IPS-20b (cell line): ENCODE data around the gene COQ7.
A peak's percentile ranks its signal among the peaks of the same experiment; 100 is the strongest.

Source experiments
- H3K27ac ChIP-seq: one replicate; pipeline ENCODE4 v1.5.1; 2013; ENCODE audit warnings: low read length
- H3K27me3 ChIP-seq: 2 replicates; pipeline ENCODE4 v1.6.1; 2013; ENCODE audit warnings: mild to moderate bottlenecking, low read length, inconsistent platforms; ENCODE audit not compliant: insufficient read depth
- H3K36me3 ChIP-seq: 2 replicates; pipeline ENCODE4 v1.6.1; 2013; ENCODE audit warnings: low read depth, mild to moderate bottlenecking, inconsistent platforms, low read length, moderate library complexity; ENCODE audit not compliant: insufficient read depth
- H3K4me1 ChIP-seq: 2 replicates; pipeline ENCODE4 v1.6.1; 2013; ENCODE audit warnings: mild to moderate bottlenecking, control low read depth, inconsistent platforms, low read length, moderate library complexity; ENCODE audit not compliant: insufficient read depth
- H3K4me3 ChIP-seq: 2 replicates; pipeline ENCODE4 v1.5.1; 2013; ENCODE audit warnings: mild to moderate bottlenecking, low read length, inconsistent platforms
- H3K9ac ChIP-seq: 2 replicates; pipeline ENCODE4 v1.6.1; 2013; ENCODE audit warnings: low read depth, mild to moderate bottlenecking, inconsistent platforms, low read length, moderate library complexity
- H3K9me3 ChIP-seq: 2 replicates; pipeline ENCODE4 v1.6.1; 2013; ENCODE audit warnings: mild to moderate bottlenecking, low read depth, low read length, inconsistent platforms; ENCODE audit not compliant: insufficient read depth

COQ7 gene

GRCh38 chr16:19105131-19105530 is 37.7 kb downstream of the COQ7 start:
- no peak overlapping the region for H3K9ac ChIP-seq
- H3K36me3 ChIP-seq: no peaks in the 10 kb centered on the region
- no peaks in the 10 kb centered on the region for H3K27me3 ChIP-seq
- no peaks in the 10 kb centered on the region for H3K9me3 ChIP-seq
- no peak overlapping the region for H3K27ac ChIP-seq
- H3K4me3 ChIP-seq: no peak overlapping the region
- 0 out of 2 replicates have a peak, but pooled peaks cover 3% of the 10 kb centered on the region for H3K4me1 ChIP-seq

GRCh38 chr16:19105891-19106624 is 38.6 kb downstream of the COQ7 start:
- Histone ChIP-seq H3K9me3 (no peaks in the 10 kb centered on the region), H3K9ac (no peak overlapping the region), H3K36me3 (no peaks in the 10 kb centered on the region), H3K27ac (no peak overlapping the region), H3K27me3 (no peaks in the 10 kb centered on the region), H3K4me3 (no peak overlapping the region), H3K4me1 (0 out of 2 replicates have a peak, but pooled peaks cover 3% of the 10 kb centered on the region)

DNA sequence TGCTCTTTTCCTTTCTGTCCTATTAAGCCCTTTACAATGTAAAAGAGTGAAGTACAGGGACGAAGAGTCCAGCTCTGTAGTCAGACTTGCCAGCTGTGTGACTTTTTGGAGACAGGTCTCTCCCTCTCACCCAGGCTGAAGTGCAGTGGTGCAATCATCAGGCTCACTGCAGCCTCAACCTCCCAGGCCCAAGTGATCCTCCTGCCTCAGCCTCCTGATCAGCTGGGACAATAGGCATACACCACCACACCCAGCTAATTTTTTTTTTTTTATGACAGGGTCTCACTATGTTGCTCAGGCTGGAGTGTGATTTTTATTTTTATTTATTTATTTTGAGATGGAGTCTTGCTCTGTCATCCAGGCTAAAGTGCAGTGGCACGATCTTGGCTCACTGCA is 39.2 kb downstream of the COQ7 start:
- Histone ChIP-seq H3K4me1 (0 out of 2 replicates have a peak, but pooled peaks cover 3% of the 10 kb centered on the region), H3K27me3 (no peaks in the 10 kb centered on the region), H3K27ac (no peak overlapping the region), H3K4me3 (no peak overlapping the region), H3K9ac (no peak overlapping the region), H3K9me3 (no peaks in the 10 kb centered on the region), H3K36me3 (no peaks in the 10 kb centered on the region)

GRCh38 chr16:19108409-19109287 is 41.2 kb downstream of the COQ7 start:
- H3K4me3 ChIP-seq: no peak overlapping the region
- no peak overlapping the region for H3K9ac ChIP-seq
- no peaks in the 10 kb centered on the region for H3K36me3 ChIP-seq
- H3K27me3 ChIP-seq: peaks cover 8% of the 10 kb centered on the region
- 0 out of 2 replicates have a peak, but pooled peaks cover 3% of the 10 kb centered on the region for H3K4me1 ChIP-seq
- no peak overlapping the region for H3K27ac ChIP-seq
- H3K9me3 ChIP-seq: no peaks in the 10 kb centered on the region

DNA sequence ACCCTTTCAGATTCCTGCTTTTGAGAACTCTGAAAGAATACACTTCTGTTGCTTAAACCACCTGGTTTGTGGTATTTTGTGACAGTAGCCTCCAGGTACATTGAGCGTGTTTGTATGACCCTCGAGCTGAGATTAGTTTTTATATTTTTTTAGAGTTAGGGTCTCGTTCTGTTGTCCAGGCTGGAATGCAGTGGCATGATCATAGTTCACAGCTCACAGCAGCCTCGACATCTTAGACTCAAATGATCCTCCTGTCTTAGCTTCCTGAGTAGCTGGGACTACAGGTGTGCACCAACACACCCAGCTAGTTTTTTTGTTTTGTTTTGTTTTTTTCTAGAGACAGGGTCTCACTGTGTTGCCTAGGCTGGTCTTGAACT is 41.9 kb downstream of the COQ7 start:
- Histone ChIP-seq H3K36me3 (no peaks in the 10 kb centered on the region), H3K4me1 (0 out of 2 replicates have a peak, but pooled peaks cover 3% of the 10 kb centered on the region), H3K4me3 (no peak overlapping the region), H3K9me3 (no peaks in the 10 kb centered on the region), H3K27me3 (peaks cover 13% of the 10 kb centered on the region), H3K27ac (no peak overlapping the region), H3K9ac (no peak overlapping the region)

DNA sequence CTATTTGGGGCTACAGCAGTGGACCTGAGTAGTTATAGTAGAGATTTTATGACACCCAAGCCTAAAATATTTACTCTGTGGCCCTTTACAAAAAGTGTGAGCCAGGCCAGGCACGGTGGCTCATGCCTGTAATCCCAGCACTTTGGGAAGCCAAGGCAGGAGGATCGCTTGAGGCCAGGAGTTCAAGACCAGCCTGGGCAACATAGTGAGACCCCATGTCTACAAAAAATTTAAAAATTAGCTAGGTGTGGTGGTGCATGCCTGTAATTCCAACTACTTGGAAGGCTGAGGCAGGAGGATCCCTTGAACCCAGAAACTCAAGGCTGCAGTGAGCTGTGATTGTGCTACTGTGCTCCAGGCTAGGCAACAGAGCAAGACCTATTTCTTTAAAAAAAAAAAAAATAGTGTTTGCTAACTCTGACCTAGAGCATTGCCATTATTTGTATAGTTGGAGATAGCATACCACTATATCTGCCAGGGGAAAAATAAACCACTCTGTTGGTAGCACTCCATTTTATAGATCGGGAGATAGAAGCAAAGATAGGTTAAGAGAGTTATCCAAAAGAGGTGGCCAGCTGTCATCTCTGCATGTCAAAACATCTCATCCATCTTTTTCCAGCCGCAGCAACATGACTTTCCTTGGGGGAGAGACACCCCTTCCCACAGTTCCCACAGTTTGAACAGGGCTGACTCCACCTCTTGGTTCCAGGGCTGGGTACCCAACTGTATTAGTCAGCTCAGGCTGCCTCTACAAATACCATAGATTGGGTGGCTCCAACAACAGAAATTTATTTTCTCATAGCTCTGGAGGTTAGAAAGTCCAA is 43.3 kb downstream of the COQ7 start:
- Histone ChIP-seq H3K4me3 (no peak overlapping the region), H3K27me3 (peaks cover 28% of the 10 kb centered on the region), H3K9me3 (no peaks in the 10 kb centered on the region), H3K27ac (no peak overlapping the region), H3K4me1 (0 out of 2 replicates have a peak, but pooled peaks cover 3% of the 10 kb centered on the region), H3K36me3 (no peaks in the 10 kb centered on the region), H3K9ac (no peak overlapping the region)

GRCh38 chr16:19112099-19112407 is 44.6 kb downstream of the COQ7 start:
- no peak overlapping the region for H3K4me3 ChIP-seq

DNA sequence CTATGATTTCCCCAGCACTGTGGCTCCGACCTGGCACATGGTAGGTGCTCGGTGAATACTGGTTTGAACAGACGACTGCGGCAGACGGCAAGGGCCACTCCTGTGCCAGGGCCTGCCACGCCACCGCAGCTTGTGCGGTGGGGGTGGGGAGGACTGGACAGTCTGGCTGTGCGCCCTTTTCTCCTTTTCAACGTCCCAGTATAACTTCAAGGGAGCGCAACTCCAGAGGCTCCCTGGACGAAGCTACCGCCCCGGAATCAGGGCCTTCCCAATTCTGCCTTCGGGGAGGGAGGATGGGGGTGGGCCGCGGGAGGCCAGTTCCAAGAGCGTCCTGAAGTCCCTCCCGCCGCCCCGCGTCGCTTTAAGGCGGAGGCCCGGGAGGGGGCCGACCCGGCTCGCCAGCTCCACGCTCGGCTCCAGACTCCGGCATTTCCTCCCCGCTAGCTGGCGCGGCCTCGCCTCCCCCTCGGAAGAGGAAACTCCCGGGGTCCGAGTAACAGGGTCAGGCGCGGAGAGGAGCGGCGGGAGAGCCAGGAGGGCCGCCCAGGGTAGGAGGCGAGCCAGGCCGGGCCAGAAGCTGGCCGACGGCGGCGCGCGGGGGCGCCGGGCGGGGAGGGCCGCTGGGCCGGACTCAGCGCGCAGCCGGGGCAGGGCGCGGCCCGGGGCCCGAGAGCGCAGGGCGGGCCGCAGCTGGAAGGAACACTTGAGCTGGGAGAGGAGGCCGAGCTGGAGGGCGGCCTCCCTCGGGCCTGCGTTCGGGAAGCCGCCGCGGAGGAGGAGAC is 46.4 kb downstream of the COQ7 start, which contains the start of gene ITPRIPL2:
Gene ITPRIPL2, plus strand, starts transcription at position 388 of the 782 bp plus-strand sequence. CDS start 498 bp downstream, outside the sequence.
- H3K27me3 ChIP-seq: peaks cover 48% of the 10 kb centered on the region
- no peaks in the 10 kb centered on the region for H3K9me3 ChIP-seq
- peak within 1 kb of the TSS; percentile 4; the same call in 1 of the 2 replicates for H3K9ac ChIP-seq
- H3K27ac ChIP-seq: no peak within 1 kb of the TSS
- H3K36me3 ChIP-seq: no peaks in the 10 kb centered on the region
- H3K4me3 ChIP-seq: peak within 1 kb of the TSS; percentile 48; the same call in 1 of the 2 replicates
- no peaks in the 10 kb centered on the region; the same call in 1 of the 2 replicates for H3K4me1 ChIP-seq

More at GRCh38 chr16:19112099-19112407, 44.6 kb downstream of the COQ7 start:
- Histone ChIP-seq H3K27ac (no peak overlapping the region), H3K36me3 (no peaks in the 10 kb centered on the region), H3K9ac (no peak overlapping the region), H3K9me3 (no peaks in the 10 kb centered on the region), H3K27me3 (peaks cover 41% of the 10 kb centered on the region), H3K4me1 (no peaks in the 10 kb centered on the region)

DNA sequence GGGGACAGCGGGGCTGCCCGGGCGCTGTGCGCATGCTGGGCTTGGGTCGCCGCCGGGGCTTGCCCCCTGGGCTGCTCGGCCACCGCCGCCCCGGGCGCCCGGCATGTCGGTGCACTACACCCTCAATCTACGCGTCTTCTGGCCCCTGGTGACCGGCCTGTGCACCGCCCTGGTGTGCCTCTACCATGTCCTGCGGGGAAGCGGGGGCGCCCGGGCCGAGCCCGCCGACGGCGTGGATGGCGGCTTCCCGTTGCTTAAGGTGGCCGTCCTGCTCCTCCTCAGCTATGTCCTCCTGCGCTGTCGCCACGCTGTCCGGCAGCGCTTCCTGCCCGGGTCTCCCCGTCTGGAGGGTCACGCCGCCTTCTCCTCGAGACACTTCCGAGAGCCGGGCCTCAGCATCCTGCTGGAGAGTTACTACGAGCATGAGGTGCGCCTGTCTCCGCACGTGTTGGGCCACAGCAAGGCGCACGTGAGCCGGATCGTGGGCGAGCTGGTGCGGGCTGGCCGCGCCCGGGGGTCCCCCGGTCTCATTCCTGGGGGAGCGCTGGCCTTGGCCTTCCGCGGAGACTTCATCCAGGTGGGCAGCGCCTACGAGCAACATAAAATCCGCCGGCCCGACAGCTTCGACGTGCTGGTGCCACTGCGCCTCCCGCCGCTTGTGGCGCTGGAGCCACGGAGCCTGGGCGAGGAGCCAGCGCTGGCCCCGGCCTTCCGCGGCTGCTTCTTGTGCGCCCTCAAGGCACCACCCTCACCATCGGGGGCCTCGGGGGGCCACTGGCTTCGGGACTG is 47.1 kb downstream of the COQ7 start:
- Histone ChIP-seq H3K9me3 (no peaks in the 10 kb centered on the region), H3K4me3 (peak overlapping the region; percentile 48; the same call in 1 of the 2 replicates), H3K9ac (no peak overlapping the region; the same call in 1 of the 2 replicates), H3K36me3 (no peaks in the 10 kb centered on the region), H3K4me1 (no peaks in the 10 kb centered on the region; the same call in 1 of the 2 replicates), H3K27ac (no peak overlapping the region), H3K27me3 (peaks cover 48% of the 10 kb centered on the region)
